Common myeloid progenitor, CD34-positive (primary cell): ENCODE measurements around the gene RRP9. TPM values are rescaled to one million over a fixed set of nuclear protein-coding genes. Genes with fewer than 3 reads are reported as not detected.
"Not testable (repeated sequence)": the region's sequence is repeated elsewhere in the genome, so short reads cannot be mapped to it uniquely, and the experiment has no call there.

Experiments used
- CTCF ChIA-PET: fragments of 350-600 bp; sonication (Branson Sonifier 250); formaldehyde crosslinking; loops from one replicate; lab custom pipeline; 2021; ENCODE audit warnings: antibody characterized with exemption; lab: Charles Lee
- POLR2A ChIA-PET: fragments of 350-600 bp; sonication (Branson Sonifier 250); formaldehyde crosslinking; loops from one replicate; lab custom pipeline; 2021; ENCODE audit warnings: antibody characterized with exemption; lab: Charles Lee
- DNase-seq, 3 donors: peaks; one replicate each; pipeline versions ENCODE4 v3.0.0 to v3.0.0-alpha.2; 2013
- H3K27ac ChIP-seq, 2 experiments: 1 replicate in 1 of 2; 2 replicates in 1 of 2; pipeline ENCODE4 v1.7.0; 2013; ENCODE audit warnings: inconsistent platforms in 2 of 2, low read length in 2 of 2, mild to moderate bottlenecking in 2 of 2, low read depth in 1 of 2, moderate library complexity in 1 of 2; ENCODE audit not compliant: severe bottlenecking in 2 of 2, insufficient read depth in 1 of 2, poor library complexity in 1 of 2
- H3K27me3 ChIP-seq, 5 experiments: replicated peaks in 2 of 5; 1 replicate in 3 of 5; 2 replicates in 2 of 5; pipeline versions ENCODE4 v1.6.1 to v1.7.0; 2013; ENCODE audit warnings: low read length in 4 of 5, mild to moderate bottlenecking in 2 of 5, moderate library complexity in 2 of 5, inconsistent platforms in 1 of 5; ENCODE audit not compliant: insufficient read depth in 5 of 5, control insufficient read depth in 4 of 5
- H3K36me3 ChIP-seq, 4 experiments: 1 replicate in 2 of 4; 2 replicates in 2 of 4; pipeline versions ENCODE4 v1.6.1 to v1.7.0; 2013; ENCODE audit warnings: low read length in 3 of 4, control low read depth in 1 of 4, mild to moderate bottlenecking in 1 of 4; ENCODE audit not compliant: control insufficient read depth in 4 of 4, insufficient read depth in 4 of 4
- H3K4me1 ChIP-seq, 4 experiments: 1 replicate in 3 of 4; 2 replicates in 1 of 4; pipeline versions ENCODE4 v1.6.1 to v1.7.1; 2013; ENCODE audit warnings: low read length in 3 of 4, mild to moderate bottlenecking in 3 of 4, control low read depth in 1 of 4, inconsistent platforms in 1 of 4, moderate library complexity in 1 of 4; ENCODE audit not compliant: control insufficient read depth in 4 of 4, insufficient read depth in 4 of 4; ENCODE audit errors: control extremely low read depth in 1 of 4
- H3K4me3 ChIP-seq, 7 experiments: 1 replicate in 4 of 7; 2 replicates in 3 of 7; pipeline versions ENCODE4 v1.5.1 to v1.7.0; 2013; ENCODE audit warnings: mild to moderate bottlenecking in 7 of 7, low read length in 6 of 7, moderate library complexity in 6 of 7, inconsistent platforms in 2 of 7, low read depth in 2 of 7, control low read depth in 1 of 7; ENCODE audit not compliant: insufficient read depth in 4 of 7, control insufficient read depth in 1 of 7; ENCODE audit errors: extremely low read depth in 1 of 7
- H3K9me3 ChIP-seq, 5 experiments: 1 replicate in 4 of 5; 2 replicates in 1 of 5; pipeline versions ENCODE4 v1.6.1 to v1.7.1; 2013; ENCODE audit warnings: low read length in 4 of 5, mild to moderate bottlenecking in 2 of 5, inconsistent platforms in 1 of 5, low read depth in 1 of 5, moderate library complexity in 1 of 5; ENCODE audit not compliant: control insufficient read depth in 4 of 5, insufficient read depth in 2 of 5; ENCODE audit errors: control extremely low read depth in 1 of 5
- WGBS: methylation state at CpG from one replicate; pipeline ENCODE4 v1.1.5; 2013; ENCODE audit not compliant: insufficient coverage; 5-methylcytosine and 5-hydroxymethylcytosine counted together
- polyA plus RNA-seq: library from polyadenylated mRNA; unstranded; fragments of 120-200 nt; gene quantifications from one replicate; pipeline ENCODE4 v1.2.1, GENCODE V29; 2013

Gene RRP9
- polyA plus RNA-seq, result 14.9 TPM

- H3K9me3 ChIP-seq, result no peaks in the 10 kb centered on the region
- 0% methylated on average over 53 of the region's 67 CpGs for WGBS
- H3K27me3 ChIP-seq, result no peaks in the 10 kb centered on the region
- H3K27ac ChIP-seq, result peak within 1 kb of the TSS; percentile 15 to 80
- POLR2A ChIA-PET, result interaction anchor here (1.1 kb wide), 1 partner anchor 32 kb away, joined by 3 read pairs; the partner anchor contains the start of gene ABHD14B
- peak within 1 kb of the TSS; percentile 54 to 89 (median 80) for H3K4me3 ChIP-seq
- peaks cover 0 to 27% (median 23%) of the 10 kb centered on the region in 4 experiments for H3K4me1 ChIP-seq
- CTCF ChIA-PET, result interaction anchor here (0.6 to 3.5 kb wide), 16 partner anchors 10 to 213 kb away, joined by 3 to 27 read pairs (median 6); partner anchors contain the start of genes ABHD14B, ACY1, GPR62 and PCBP4
- DNase-seq, result peak; percentile 100
- peaks cover 0 to 29% (median 21%) of the 10 kb centered on the region in 4 experiments for H3K36me3 ChIP-seq
These were observed at the start of gene RRP9, which contains the start of gene PARP3 for GRCh38 chr3:51941798-51942602. Gene RRP9, minus strand, starts transcription at chr3:51941904. Its CDS starts 37 bp downstream, at chr3:51941867. Gene PARP3, plus strand, starts transcription at chr3:51942363. Its CDS starts 993 bp downstream, at chr3:51943356.

- Histone ChIP-seq H3K4me1 (peaks cover 6 to 30% (median 15%) of the 10 kb centered on the region in 4 experiments), H3K36me3 (peaks cover 8 to 38% (median 24%) of the 10 kb centered on the region in 4 experiments)
- DNase-seq, H3K4me3 ChIP-seq, POLR2A ChIA-PET, H3K9me3 ChIP-seq, H3K27me3 ChIP-seq, H3K27ac ChIP-seq: not testable (repeated sequence)
- over 99% methylated on average over 16 of the region's 38 CpGs for WGBS
- CTCF ChIA-PET, result interaction anchor here (0.9 to 6.7 kb wide), 3 partner anchors 8 to 36 kb away, joined by 3 to 52 read pairs (median 7); partner anchors contain the start of genes ACY1 and GPR62
These were observed 48.8 kb upstream of the RRP9 start for GRCh38 chr3:51990501-51990971.

GRCh38 chr3:51988286-51989146 lies 46.8 kb upstream of the RRP9 start:
- H3K27ac ChIP-seq, result peak overlapping the region in 1 of 2 experiments; percentile 25

GRCh38 chr3:51987568-51987967 lies 45.9 kb upstream of the RRP9 start:
- no peak for DNase-seq
- Histone ChIP-seq H3K4me3 (no peak overlapping the region), H3K36me3 (peaks cover 2 to 14% (median 10%) of the 10 kb centered on the region in 4 experiments), H3K27ac (no peak overlapping the region), H3K9me3 (no peaks in the 10 kb centered on the region), H3K27me3 (no peaks in the 10 kb centered on the region), H3K4me1 (peaks cover 0 to 29% (median 11%) of the 10 kb centered on the region in 4 experiments)
- WGBS, result 92% methylated on average over 6 of the region's 7 CpGs
- POLR2A ChIA-PET, result no interaction called here
- CTCF ChIA-PET, result interaction anchor here (1.0 to 1.6 kb wide), 2 partner anchors 155 to 162 kb away, joined by 3 read pairs; no protein-coding TSS in a partner anchor

More at GRCh38 chr3:51988286-51989146, 46.8 kb upstream of the RRP9 start:
- DNase-seq, result no peak
- ChIA-PET CTCF (interaction anchor here (1.6 kb wide), 1 partner anchor 161 kb away, joined by 3 read pairs; no protein-coding TSS in a partner anchor), POLR2A (no interaction called here)
- WGBS, result 87% methylated on average over 13 of the region's 15 CpGs
- H3K27me3 ChIP-seq, result no peaks in the 10 kb centered on the region
- peaks cover 0 to 23% (median 6%) of the 10 kb centered on the region in 4 experiments for H3K4me1 ChIP-seq
- H3K9me3 ChIP-seq, result no peaks in the 10 kb centered on the region
- H3K4me3 ChIP-seq, result no peak overlapping the region
- peaks cover 4 to 20% (median 15%) of the 10 kb centered on the region in 4 experiments for H3K36me3 ChIP-seq

- POLR2A ChIA-PET, result no interaction called here
- H3K4me1 ChIP-seq, result peaks cover 4 to 27% (median 20%) of the 10 kb centered on the region in 4 experiments
These were observed 44.6 kb upstream of the RRP9 start for GRCh38 chr3:51986010-51986947.

More at GRCh38 chr3:51986010-51986947, 44.6 kb upstream of the RRP9 start:
- no peak for DNase-seq
- Histone ChIP-seq H3K4me3 (no peak overlapping the region), H3K9me3 (no peaks in the 10 kb centered on the region), H3K27me3 (no peaks in the 10 kb centered on the region), H3K36me3 (peaks cover 0 to 3% (median 0%) of the 10 kb centered on the region in 4 experiments), H3K27ac (no peak overlapping the region)
- CTCF ChIA-PET, result interaction anchor here (1.0 kb wide), 1 partner anchor 11 kb away, joined by 5 read pairs; the partner anchor contains the start of gene ABHD14A
- 87% methylated on average over 7 of the region's 12 CpGs for WGBS
